ENCODE measurements around the gene LXN.
"Not testable (repeated sequence)": the region's sequence is repeated elsewhere in the genome, so short reads cannot be mapped to it uniquely, and the experiment has no call there.

LXN gene

GRCh38 chr3:158672215-158673176 lies at the start of gene LXN:
LXN (minus strand) TSS chr3:158672648; CDS start chr3:158672478, 170 bp downstream.
- peak; percentile 20 for DNase-seq

- DNase-seq = no peak
These were observed 49.7 kb upstream of the LXN start for GRCh38 chr3:158722108-158722507.

- DNase-seq = no peak
These were observed 46.2 kb upstream of the LXN start for GRCh38 chr3:158718490-158719170.

GRCh38 chr3:158717576-158717975 lies 45.1 kb upstream of the LXN start:
- no peak for DNase-seq

- DNase-seq = no peak
These were observed 40.6 kb upstream of the LXN start for GRCh38 chr3:158713094-158713499.

GRCh38 chr3:158712443-158712842 lies 40.0 kb upstream of the LXN start:
- no peak for DNase-seq

- DNase-seq = no peak
These were observed 39.4 kb upstream of the LXN start for GRCh38 chr3:158711886-158712285.

- DNase-seq = no peak
These were observed 38.2 kb upstream of the LXN start for GRCh38 chr3:158710601-158711000.

- DNase-seq = no peak
These were observed 37.2 kb upstream of the LXN start for GRCh38 chr3:158709666-158710083.

GRCh38 chr3:158703566-158703965 lies 31.1 kb upstream of the LXN start:
- DNase-seq = no peak

- no peak for DNase-seq
These were observed 30.5 kb upstream of the LXN start for GRCh38 chr3:158702815-158703481.

- no peak for DNase-seq
These were observed 29.1 kb upstream of the LXN start for GRCh38 chr3:158701420-158702065.

- no peak for DNase-seq
These were observed 28.1 kb upstream of the LXN start for GRCh38 chr3:158700559-158700958.

GRCh38 chr3:158696618-158697017 lies 24.2 kb upstream of the LXN start:
- DNase-seq = peak; percentile 21

- DNase-seq = not testable (repeated sequence)
These were observed 21.5 kb upstream of the LXN start for GRCh38 chr3:158693866-158694456.

GRCh38 chr3:158685159-158685558 lies 12.7 kb upstream of the LXN start:
- DNase-seq = no peak

- no peak for DNase-seq
These were observed 10.9 kb upstream of the LXN start for GRCh38 chr3:158683230-158683962.

- DNase-seq = no peak
These were observed 8.4 kb upstream of the LXN start for GRCh38 chr3:158680861-158681260.

- peak; percentile 31 for DNase-seq
These were observed 7.1 kb upstream of the LXN start for GRCh38 chr3:158679547-158680000.

- no peak for DNase-seq
These were observed 6.2 kb upstream of the LXN start for GRCh38 chr3:158678687-158679086.

GRCh38 chr3:158671821-158672214 lies 630 bp downstream of the LXN start:
- DNase-seq = no peak

GRCh38 chr3:158668506-158668905 lies 3.9 kb downstream of the LXN start:
- DNase-seq = no peak

Data from DMS53 (cell line).